WERI-Rb-1 (cell line): Measurements from ENCODE around the gene FNDC11.

Experiments
- DNase-seq: peaks from one replicate; pipeline ENCODE4 v3.0.0-alpha.2; 2020
- H3K27ac ChIP-seq: fragments of 250-450 bp; sonication (Bioruptor Pico); 2 replicates; pipeline ENCODE4 v1.5.1; 2020; ENCODE audit warnings: mild to moderate bottlenecking, moderate library complexity
- H3K27me3 ChIP-seq: fragments of 250-450 bp; sonication (Bioruptor Pico); 2 replicates; pipeline ENCODE4 v1.5.1; 2021; ENCODE audit warnings: mild to moderate bottlenecking, low read depth, moderate library complexity; ENCODE audit not compliant: insufficient read depth, severe bottlenecking
- H3K36me3 ChIP-seq: fragments of 250-450 bp; sonication (Bioruptor Pico); 2 replicates; pipeline ENCODE4 v1.5.1; 2020; ENCODE audit warnings: mild to moderate bottlenecking, moderate library complexity
- H3K4me3 ChIP-seq: 2 replicates; pipeline ENCODE4 v1.5.1; 2011; ENCODE audit warnings: low read depth, mild to moderate bottlenecking, control low read depth, low read length
- H3K9me3 ChIP-seq: fragments of 250-450 bp; sonication (Bioruptor Pico); 2 replicates; pipeline ENCODE4 v1.5.1; 2021; ENCODE audit warnings: mild to moderate bottlenecking, moderate library complexity; ENCODE audit not compliant: severe bottlenecking
- CTCF ChIP-seq: IDR thresholded peaks from 2 replicates; pipeline ENCODE4 v1.5.1; 2011; ENCODE audit warnings: low read depth, mild to moderate bottlenecking, control low read depth, inconsistent platforms, low read length

Gene FNDC11

GRCh38 chr20:63522091-63522868 lies 31.7 kb upstream of the FNDC11 start:
- TF ChIP-seq CTCF: no peak
- Histone ChIP-seq H3K4me3 (no peak overlapping the region), H3K9me3 (peaks cover 9% of the 10 kb centered on the region), H3K36me3 (peaks cover 27% of the 10 kb centered on the region), H3K27ac (no peak overlapping the region), H3K27me3 (no peaks in the 10 kb centered on the region)
- no peak for DNase-seq

GRCh38 chr20:63522981-63523611 lies 30.9 kb upstream of the FNDC11 start:
- Histone ChIP-seq H3K27ac (no peak overlapping the region), H3K27me3 (no peaks in the 10 kb centered on the region), H3K36me3 (peaks cover 27% of the 10 kb centered on the region), H3K4me3 (no peak overlapping the region), H3K9me3 (peaks cover 9% of the 10 kb centered on the region)
- TF ChIP-seq CTCF: no peak
- DNase-seq: peak; percentile 17

GRCh38 chr20:63525185-63525584 lies 28.8 kb upstream of the FNDC11 start:
- no peak for DNase-seq
- H3K9me3 ChIP-seq: peaks cover 9% of the 10 kb centered on the region
- H3K27me3 ChIP-seq: no peaks in the 10 kb centered on the region
- H3K4me3 ChIP-seq: no peak overlapping the region
- no peak overlapping the region for H3K27ac ChIP-seq
- no peak for TF ChIP-seq CTCF
- H3K36me3 ChIP-seq: peaks cover 27% of the 10 kb centered on the region

- peaks cover 9% of the 10 kb centered on the region for H3K9me3 ChIP-seq
- TF ChIP-seq CTCF: no peak
Measured at GRCh38 chr20:63525971-63526370, 28.0 kb upstream of the FNDC11 start.

GRCh38 chr20:63527184-63527583 lies 26.8 kb upstream of the FNDC11 start:
- Histone ChIP-seq H3K27me3 (no peaks in the 10 kb centered on the region), H3K36me3 (peaks cover 16% of the 10 kb centered on the region), H3K9me3 (peaks cover 9% of the 10 kb centered on the region), H3K4me3 (no peak overlapping the region), H3K27ac (no peak overlapping the region)
- no peak for DNase-seq
- TF ChIP-seq CTCF: no peak

More at GRCh38 chr20:63525971-63526370, 28.0 kb upstream of the FNDC11 start:
- DNase-seq: no peak
- Histone ChIP-seq H3K27ac (no peak overlapping the region), H3K36me3 (peaks cover 26% of the 10 kb centered on the region), H3K27me3 (no peaks in the 10 kb centered on the region), H3K4me3 (no peak overlapping the region)
